Right lobe of liver (tissue), 6 donors: ENCODE measurements around the gene INPP5D. TPM values are rescaled to one million over a fixed set of nuclear protein-coding genes. Genes with fewer than 3 reads are reported as not detected.

ENCODE experiments used
- ATAC-seq, 4 donors: fragments of 200-7000 bp; cut with Tn5 transposase; one replicate each; pipeline ENCODE4 v1.9.1; 2020; ENCODE audit warnings: mild to moderate bottlenecking in 4 of 4, moderate library complexity in 4 of 4
- DNase-seq, 3 donors: peaks; one replicate each; pipeline ENCODE4 v3.0.0-alpha.2; 2020
- H3K27ac ChIP-seq, 3 donors: fragments of 200-600 bp; one replicate each; pipeline ENCODE4 v1.8.0; 2022
- H3K27me3 ChIP-seq, 2 donors: fragments of 200-600 bp; one replicate each; pipeline ENCODE4 v1.8.0; 2022
- H3K36me3 ChIP-seq, 4 donors: fragments of 200-600 bp; sonication (generic) in 1 of 4; one replicate each; pipeline versions ENCODE4 v1.5.1 to v1.8.0; 2017 to 2022; ENCODE audit warnings: control low read depth in 1 of 4
- H3K4me1 ChIP-seq, 4 donors: fragments of 200-600 bp; sonication (generic) in 1 of 4; one replicate each; pipeline versions ENCODE4 v1.5.1 to v1.8.0; 2017 to 2022; ENCODE audit warnings: control low read depth in 1 of 4
- H3K4me3 ChIP-seq, 3 donors: fragments of 200-600 bp; one replicate each; pipeline ENCODE4 v1.8.0; 2022
- H3K9me3 ChIP-seq, 4 donors: fragments of 200-600 bp; sonication (generic) in 1 of 4; one replicate each; pipeline versions ENCODE4 v1.5.1 to v1.8.0; 2017 to 2022; ENCODE audit warnings: control low read depth in 1 of 4
- CTCF ChIP-seq, 4 donors: fragments of 200-600 bp in 3 of 4; fragments of 450-650 bp in 1 of 4; IDR thresholded peaks; one replicate each; pipeline versions ENCODE4 v1.5.1 to v1.8.0; 2016 to 2022; ENCODE audit warnings: antibody characterized with exemption in 4 of 4, mild to moderate bottlenecking in 2 of 4
- POLR2A ChIP-seq: fragments of 450-650 bp; IDR thresholded peaks from one replicate; pipeline ENCODE4 v1.6.1; 2017; ENCODE audit warnings: antibody characterized with exemption, mild to moderate bottlenecking
- WGBS: methylation state at CpG from one replicate; pipeline ENCODE4 v1.1.6; 2018; ENCODE audit warnings: low coverage, low lambda C conversion rate; ENCODE audit not compliant: insufficient coverage; ENCODE audit errors: missing lambda C conversion rate; 5-methylcytosine and 5-hydroxymethylcytosine counted together
- intact Hi-C, 2 donors: fragments of 100-400 bp; cut with DNase I; formaldehyde crosslinking; loops; one replicate each; pipeline versions ENCODE4 v1.11.2 to v1.14.1; 2022
- total RNA-seq, 6 experiments: library from RNA; depleted of rRNA in 2 of 6; stranded (reverse); fragments of >200 nt in 2 of 6; fragmentation: NEBNext Ultra II Directional in 3 of 6; extraction: Animal tissue kit (Norgen Biotek cat#: 25700) in 3 of 6; gene quantifications; one replicate each; pipeline versions ENCODE4 v1.1.0 to v1.2.4, GENCODE V29; 2016 to 2023
- donor health status: DM: no; HTN: yes; CAD: no.
- donor health status: DM: no; HTN: no; CAD: no.
- donor health status: DM: no; HTN: no; CAD: no.
- donor health status: DM: no; HTN: yes; CAD: no.
- donor health status: DM: no; HTN: yes; CAD: no.

The INPP5D gene
- total RNA-seq, 6 experiments from 2014 or later: 3.5 to 8.1 (median 5.5) TPM

- 36% methylated on average over 4 of the region's 5 CpGs for WGBS
- Histone ChIP-seq H3K4me1 (no peaks in the 10 kb centered on the region), H3K4me3 (no peak overlapping the region), H3K27ac (no peak overlapping the region), H3K36me3 (no peaks in the 10 kb centered on the region), H3K27me3 (no peaks in the 10 kb centered on the region), H3K9me3 (no peaks in the 10 kb centered on the region)
- TF ChIP-seq POLR2A: no peak
- no peak for TF ChIP-seq CTCF (IDR thresholded peaks at IDR 0.05)
- intact Hi-C loops: no loop called here
- ATAC-seq (no peak), DNase-seq (no peak)
Measured at GRCh38 chr2:233140077-233140585, 80.0 kb downstream of the INPP5D start.

- ATAC-seq: no peak
- intact Hi-C loops: no loop called here
Measured at GRCh38 chr2:233140978-233141377, 80.8 kb downstream of the INPP5D start.

GRCh38 chr2:233141901-233142300, 81.8 kb downstream of the INPP5D start:
- Histone ChIP-seq H3K27ac (no peak overlapping the region), H3K36me3 (no peaks in the 10 kb centered on the region), H3K4me3 (no peak overlapping the region), H3K9me3 (no peaks in the 10 kb centered on the region), H3K4me1 (no peaks in the 10 kb centered on the region), H3K27me3 (no peaks in the 10 kb centered on the region)
- ATAC-seq: no peak
- intact Hi-C loops: no loop called here
- WGBS: 56% methylated on average over 4 of the region's 4 CpGs
- TF ChIP-seq POLR2A (no peak), CTCF (IDR thresholded peaks at IDR 0.05) (no peak)
- no peak for DNase-seq

More at GRCh38 chr2:233140978-233141377, 80.8 kb downstream of the INPP5D start:
- no peak for DNase-seq
- TF ChIP-seq CTCF (IDR thresholded peaks at IDR 0.05): no peak
- no peaks in the 10 kb centered on the region for H3K27me3 ChIP-seq
- no peaks in the 10 kb centered on the region for H3K4me1 ChIP-seq
- no peak overlapping the region for H3K4me3 ChIP-seq
- 73% methylated on average over 7 of the region's 7 CpGs for WGBS
- no peak overlapping the region for H3K27ac ChIP-seq
- H3K36me3 ChIP-seq: no peaks in the 10 kb centered on the region
- H3K9me3 ChIP-seq: no peaks in the 10 kb centered on the region

- DNase-seq: no peak
- 51% methylated on average over 4 of the region's 6 CpGs for WGBS
Measured at GRCh38 chr2:233142355-233142897, 82.3 kb downstream of the INPP5D start.

More at GRCh38 chr2:233142355-233142897, 82.3 kb downstream of the INPP5D start:
- no peaks in the 10 kb centered on the region for H3K27me3 ChIP-seq
- no peak overlapping the region for H3K4me3 ChIP-seq
- no peak overlapping the region for H3K27ac ChIP-seq
- H3K36me3 ChIP-seq: no peaks in the 10 kb centered on the region
- TF ChIP-seq POLR2A (no peak), CTCF (IDR thresholded peaks at IDR 0.05) (no peak)
- no peaks in the 10 kb centered on the region for H3K9me3 ChIP-seq
- intact Hi-C loops: no loop called here
- no peaks in the 10 kb centered on the region for H3K4me1 ChIP-seq
- peak in 2 of 4 donors; percentile 11 to 17 for ATAC-seq
